Activated CD8-positive, alpha-beta memory T cell treated with anti-CD3 and anti-CD28 coated beads, Interleukin-2, amount 50 U/mL, for 24 hours (primary cell): ENCODE results near the gene PEAK1.
A peak's percentile ranks its signal among the peaks of the same experiment; 100 is the strongest.

Source experiments
- DNase-seq: peaks from one replicate; pipeline ENCODE4 v3.0.0-alpha.2; 2020; ENCODE audit errors: extremely low read depth

PEAK1 gene

GRCh38 chr15:77097248-77097721 is 322.6 kb downstream of the PEAK1 start:
- DNase-seq: no peak

GRCh38 chr15:77096541-77096940 is 323.4 kb downstream of the PEAK1 start:
- DNase-seq: no peak

- no peak for DNase-seq
These were observed 323.8 kb downstream of the PEAK1 start for GRCh38 chr15:77096138-77096537.

GRCh38 chr15:77094397-77095030 is 325.4 kb downstream of the PEAK1 start:
- DNase-seq: no peak

- no peak for DNase-seq
These were observed 326.5 kb downstream of the PEAK1 start for GRCh38 chr15:77093436-77093835.

GRCh38 chr15:77091097-77091496 is 328.8 kb downstream of the PEAK1 start:
- DNase-seq: no peak

- DNase-seq: no peak
These were observed 332.7 kb downstream of the PEAK1 start for GRCh38 chr15:77087213-77087612.

GRCh38 chr15:77085297-77085696 is 334.6 kb downstream of the PEAK1 start:
- no peak for DNase-seq

- DNase-seq: no peak
These were observed 335.5 kb downstream of the PEAK1 start for GRCh38 chr15:77084436-77084835.

GRCh38 chr15:77083381-77084160 is 336.3 kb downstream of the PEAK1 start:
- peak; percentile 36 for DNase-seq

GRCh38 chr15:77081971-77082370 is 337.9 kb downstream of the PEAK1 start:
- no peak for DNase-seq

GRCh38 chr15:77076323-77076915 is 343.5 kb downstream of the PEAK1 start:
- no peak for DNase-seq

GRCh38 chr15:77075528-77075927 is 344.4 kb downstream of the PEAK1 start:
- DNase-seq: no peak

GRCh38 chr15:77074350-77074749 is 345.6 kb downstream of the PEAK1 start:
- DNase-seq: no peak

GRCh38 chr15:77071305-77072223 is 348.3 kb downstream of the PEAK1 start:
- no peak for DNase-seq

- peak; percentile 74 for DNase-seq
These were observed 349.2 kb downstream of the PEAK1 start, which contains the start of gene TSPAN3 for GRCh38 chr15:77070495-77071304. TSPAN3 (minus strand) TSS chr15:77071109; CDS start chr15:77070954, 155 bp downstream.

- DNase-seq: no peak
These were observed 349.8 kb downstream of the PEAK1 start for GRCh38 chr15:77070180-77070494.

- DNase-seq: no peak
These were observed 350.3 kb downstream of the PEAK1 start for GRCh38 chr15:77069521-77070121.

- DNase-seq: no peak
These were observed 351.3 kb downstream of the PEAK1 start for GRCh38 chr15:77068633-77069032.

GRCh38 chr15:77067691-77068367 is 352.1 kb downstream of the PEAK1 start:
- no peak for DNase-seq
